ENCODE results near the gene ECE2.

The ECE2 gene

GRCh38 chr3:184248454-184249411 is 27.1 kb upstream of the ECE2 start, which contains the start of gene ALG3 (continued):
- TF ChIP-seq ZBTB17 (tag by site-specific recombination; IDR thresholded peaks at IDR 0.05): peak; percentile 86
- TF ChIP-seq ZSCAN30 (tag by site-specific recombination; IDR thresholded peaks at IDR 0.05): peak; percentile 88
- no peak for TF ChIP-seq ZBTB21 (tag by site-specific recombination; IDR thresholded peaks at IDR 0.05)
- TF ChIP-seq ZSCAN4 (tag by site-specific recombination; IDR thresholded peaks at IDR 0.05): no peak
- TF ChIP-seq ZNF658 (tag by site-specific recombination; IDR thresholded peaks at IDR 0.05): 0 out of 2 replicates have a peak, but pooled peaks have one; percentile 13
- no peak for TF ChIP-seq ZNF23 (tag by site-specific recombination; IDR thresholded peaks at IDR 0.05; ENCODE audit: borderline replicate concordance)
- no peak for TF ChIP-seq ZNF785 (tag by site-specific recombination; IDR thresholded peaks at IDR 0.05)
- TF ChIP-seq ZBTB6 (tag by site-specific recombination; IDR thresholded peaks at IDR 0.05): no peak
- TF ChIP-seq YY1 (tag by site-specific recombination; IDR thresholded peaks at IDR 0.05): peak; percentile 98
- TF ChIP-seq MYNN (tag by site-specific recombination; IDR thresholded peaks at IDR 0.05; ENCODE audit: borderline replicate concordance): no peak
- no peak for TF ChIP-seq ZSCAN16 (tag by site-specific recombination; IDR thresholded peaks at IDR 0.05)
- TF ChIP-seq YY2 (tag by site-specific recombination; IDR thresholded peaks at IDR 0.05): peak; percentile 97
- TF ChIP-seq KLF16 (tag by site-specific recombination; IDR thresholded peaks at IDR 0.05): peak; percentile 92
- no peak for TF ChIP-seq PRDM4 (tag by site-specific recombination; IDR thresholded peaks at IDR 0.05)
- peak; percentile 28; the same call in 1 of the 2 replicates for TF ChIP-seq ZBTB48 (tag by site-specific recombination; IDR thresholded peaks at IDR 0.05)
- peak; percentile 54; the same call in 1 of the 2 replicates for TF ChIP-seq OVOL3 (tag by site-specific recombination; IDR thresholded peaks at IDR 0.05)
- 0 out of 2 replicates have a peak, but pooled peaks have one; percentile 42 for TF ChIP-seq ZNF629 (tag by site-specific recombination; IDR thresholded peaks at IDR 0.05)
- no peak for TF ChIP-seq ZNF362 (tag by site-specific recombination; IDR thresholded peaks at IDR 0.05)
- peak; percentile 77 for TF ChIP-seq ZNF324 (tag by site-specific recombination; IDR thresholded peaks at IDR 0.05)
- peak; percentile 33 for TF ChIP-seq PATZ1 (tag by site-specific recombination; IDR thresholded peaks at IDR 0.05)
- no peak for TF ChIP-seq ZNF148 (tag by site-specific recombination; IDR thresholded peaks at IDR 0.05; ENCODE audit: borderline replicate concordance)
- peak; percentile 65; the same call in 1 of the 2 replicates for TF ChIP-seq ZNF2 (tag by site-specific recombination; IDR thresholded peaks at IDR 0.05)
- TF ChIP-seq ZNF423 (tag by site-specific recombination; IDR thresholded peaks at IDR 0.05): no peak
- no peak for TF ChIP-seq ZNF513 (tag by site-specific recombination; IDR thresholded peaks at IDR 0.05)
- no peak for TF ChIP-seq ZNF404 (tag by site-specific recombination; IDR thresholded peaks at IDR 0.05)
- no peak for TF ChIP-seq GLI2 (tag by site-specific recombination; IDR thresholded peaks at IDR 0.05; ENCODE audit: borderline replicate concordance, low read depth)
- no peak for TF ChIP-seq TRIM28 (IDR thresholded peaks at IDR 0.05; ENCODE audit: borderline replicate concordance, low read length)

Measured in HEK293 (cell line).